K562 (cell line): Measurements from ENCODE around the gene CENPO.

Experiments
- CBX1 ChIP-seq: sonication (generic); IDR thresholded peaks from 2 replicates; pipeline ENCODE4 v1.6.1; 2016; ENCODE audit warnings: antibody characterized with exemption, low read depth, mild to moderate bottlenecking
- CCNT2 ChIP-seq: IDR thresholded peaks from 2 replicates; pipeline ENCODE4 v1.6.1; 2011; ENCODE audit warnings: borderline replicate concordance, low read depth, mild to moderate bottlenecking, moderate library complexity, mixed read lengths, low read length; ENCODE audit not compliant: insufficient read length; ENCODE audit errors: extremely low read depth
- CTCF ChIP-seq, 3 experiments: IDR thresholded peaks in 2 of 3; conservative IDR thresholded peaks in 1 of 3; 2 replicates each; pipeline ENCODE4 v1.5.1; 2011 to 2012; ENCODE audit warnings: low read length in 3 of 3, mild to moderate bottlenecking in 3 of 3, control low read depth in 2 of 3, improper control_type of control experiment in 1 of 3, inconsistent platforms in 1 of 3, low read depth in 1 of 3, mixed read lengths in 1 of 3, moderate library complexity in 1 of 3; ENCODE audit not compliant: insufficient read depth in 2 of 3
- DLX4 ChIP-seq: fragments of 250-450 bp; sonication (Bioruptor Pico); IDR thresholded peaks from 2 replicates; pipeline ENCODE4 v1.6.1; 2021; ENCODE audit warnings: mild to moderate bottlenecking
- DPF2 ChIP-seq: fragments of 450-650 bp; IDR thresholded peaks from 2 replicates; pipeline ENCODE4 v1.6.1; 2016
- EGR1 ChIP-seq: fragments of 450-650 bp; conservative IDR thresholded peaks from 2 replicates; pipeline ENCODE4 v1.6.1; 2017; ENCODE audit warnings: mild to moderate bottlenecking
- EZH2 ChIP-seq: IDR thresholded peaks from 2 replicates; pipeline ENCODE4 v1.6.1; 2012; ENCODE audit warnings: low read depth, mild to moderate bottlenecking, inconsistent platforms, low read length, borderline replicate concordance
- HMGXB4 ChIP-seq: sonication (generic); formaldehyde crosslinking; IDR thresholded peaks from 2 replicates; pipeline ENCODE4 v1.8.1; 2023; ENCODE audit warnings: mild to moderate bottlenecking, missing genetic modification reagents
- PML ChIP-seq: IDR thresholded peaks from 2 replicates; pipeline ENCODE4 v1.6.1; 2012; ENCODE audit warnings: low read length, inconsistent platforms
- POLR2A ChIP-seq: fragments of 450-650 bp; conservative IDR thresholded peaks from 2 replicates; pipeline ENCODE4 v1.6.1; 2016
- POLR2G ChIP-seq: fragments of 200-400 bp; formaldehyde crosslinking; IDR thresholded peaks from 2 replicates; pipeline ENCODE4 v1.6.1; 2017; ENCODE audit warnings: low read depth, mild to moderate bottlenecking, antibody characterized with exemption, low read length, moderate library complexity
- POLR3A ChIP-seq: IDR thresholded peaks from 2 replicates; pipeline ENCODE4 v1.6.1; 2011; ENCODE audit warnings: borderline replicate concordance, mild to moderate bottlenecking, moderate library complexity; ENCODE audit not compliant: insufficient read length, insufficient read depth; ENCODE audit errors: extremely low read depth
- STAT6 ChIP-seq: sonication (generic); formaldehyde crosslinking; IDR thresholded peaks from 2 replicates; pipeline ENCODE4 v1.8.1; 2023; ENCODE audit warnings: mild to moderate bottlenecking, missing genetic modification reagents
- ZC3H11A ChIP-seq: IDR thresholded peaks from 2 replicates; pipeline ENCODE4 v1.6.1; 2012; ENCODE audit warnings: low read depth, low read length, improper control_type of control experiment

- TF ChIP-seq CBX1, result no peak
- TF ChIP-seq EZH2, result no peak
- TF ChIP-seq POLR2G, result no peak
- no peak for TF ChIP-seq CTCF (IDR thresholded peaks at IDR 0.05 in 2 of 3, conservative IDR thresholded peaks at IDR 0.05 in 1 of 3; ENCODE audit: insufficient read depth in 2 of 3, low read depth in 1 of 3, low read length in 3 of 3)
- no peak for TF ChIP-seq POLR3A
- no peak for TF ChIP-seq ZC3H11A
- no peak for TF ChIP-seq POLR2A
- no peak for TF ChIP-seq CCNT2
- TF ChIP-seq HMGXB4, result no peak
- TF ChIP-seq DLX4, result no peak
- TF ChIP-seq EGR1, result no peak
- no peak for TF ChIP-seq STAT6 (CRISPR knock-in tag)
- TF ChIP-seq DPF2, result no peak
- no peak for TF ChIP-seq PML
Measured at GRCh38 chr2:24788816-24789215, 4.4 kb upstream of the CENPO start.
